Effector memory CD4-positive, alpha-beta T cell (primary cell): ENCODE results near the gene BIN1.

Source experiments
- DNase-seq, 3 donors: peaks; one replicate each; pipeline ENCODE4 v3.0.0-alpha.2; 2020
- H3K27ac ChIP-seq: 2 replicates; pipeline ENCODE4 v1.7.0; 2013; ENCODE audit warnings: mild to moderate bottlenecking, low read length, moderate library complexity; ENCODE audit not compliant: insufficient read depth, poor library complexity, severe bottlenecking
- H3K27me3 ChIP-seq: replicated peaks from 2 replicates; pipeline ENCODE4 v1.7.0; 2013; ENCODE audit warnings: mild to moderate bottlenecking, low read length; ENCODE audit not compliant: insufficient read depth, control insufficient read depth, poor library complexity, severe bottlenecking
- H3K36me3 ChIP-seq: 2 replicates; pipeline ENCODE4 v1.7.0; 2013; ENCODE audit warnings: mild to moderate bottlenecking, low read length, moderate library complexity; ENCODE audit not compliant: control insufficient read depth, insufficient read depth
- H3K4me1 ChIP-seq: 2 replicates; pipeline ENCODE4 v1.7.0; 2013; ENCODE audit warnings: low read length, mild to moderate bottlenecking; ENCODE audit not compliant: control insufficient read depth, insufficient read depth, poor library complexity, severe bottlenecking
- H3K4me3 ChIP-seq: 2 replicates; pipeline ENCODE4 v1.7.0; 2013; ENCODE audit warnings: low read length, low read depth, mild to moderate bottlenecking; ENCODE audit not compliant: insufficient read depth, poor library complexity, severe bottlenecking
- H3K9me3 ChIP-seq: 2 replicates; pipeline ENCODE4 v1.7.0; 2013; ENCODE audit warnings: mild to moderate bottlenecking, low read length, moderate library complexity; ENCODE audit not compliant: control insufficient read depth

BIN1 gene

GRCh38 chr2:127048969-127049897 lies 57.7 kb downstream of the BIN1 start:
- Histone ChIP-seq H3K9me3 (no peaks in the 10 kb centered on the region), H3K4me1 (no peaks in the 10 kb centered on the region), H3K27ac (no peak overlapping the region), H3K4me3 (no peak overlapping the region), H3K36me3 (peaks cover 31% of the 10 kb centered on the region), H3K27me3 (no peaks in the 10 kb centered on the region)
- no peak for DNase-seq

GRCh38 chr2:127048618-127048935 lies 58.4 kb downstream of the BIN1 start:
- peaks cover 26% of the 10 kb centered on the region for H3K36me3 ChIP-seq
- H3K4me3 ChIP-seq = no peak overlapping the region
- no peaks in the 10 kb centered on the region for H3K4me1 ChIP-seq
- H3K9me3 ChIP-seq = no peaks in the 10 kb centered on the region
- H3K27me3 ChIP-seq = no peaks in the 10 kb centered on the region
- DNase-seq = no peak
- H3K27ac ChIP-seq = no peak overlapping the region

GRCh38 chr2:127047716-127048617 lies 59.0 kb downstream of the BIN1 start:
- DNase-seq = no peak
- no peaks in the 10 kb centered on the region for H3K27me3 ChIP-seq

GRCh38 chr2:127047054-127047453 lies 59.9 kb downstream of the BIN1 start:
- H3K4me1 ChIP-seq = no peaks in the 10 kb centered on the region
- no peaks in the 10 kb centered on the region for H3K9me3 ChIP-seq
- H3K36me3 ChIP-seq = peaks cover 25% of the 10 kb centered on the region
- DNase-seq = no peak
- H3K4me3 ChIP-seq = no peak overlapping the region
- H3K27ac ChIP-seq = no peak overlapping the region
- H3K27me3 ChIP-seq = no peaks in the 10 kb centered on the region

More at GRCh38 chr2:127047716-127048617, 59.0 kb downstream of the BIN1 start:
- Histone ChIP-seq H3K9me3 (no peaks in the 10 kb centered on the region), H3K36me3 (peaks cover 25% of the 10 kb centered on the region), H3K4me1 (no peaks in the 10 kb centered on the region), H3K27ac (no peak overlapping the region), H3K4me3 (no peak overlapping the region)

- peaks cover 25% of the 10 kb centered on the region for H3K36me3 ChIP-seq
- no peak overlapping the region for H3K27ac ChIP-seq
- no peaks in the 10 kb centered on the region for H3K9me3 ChIP-seq
- DNase-seq = no peak
- H3K4me3 ChIP-seq = no peak overlapping the region
- no peaks in the 10 kb centered on the region for H3K27me3 ChIP-seq
- no peaks in the 10 kb centered on the region for H3K4me1 ChIP-seq
Measured at GRCh38 chr2:127046579-127046978, 60.4 kb downstream of the BIN1 start.

- no peak overlapping the region for H3K27ac ChIP-seq
- no peak for DNase-seq
Measured at GRCh38 chr2:127045792-127046501, 61.0 kb downstream of the BIN1 start.

GRCh38 chr2:127044977-127045661 lies 61.8 kb downstream of the BIN1 start:
- Histone ChIP-seq H3K4me1 (no peaks in the 10 kb centered on the region), H3K36me3 (peaks cover 25% of the 10 kb centered on the region), H3K27me3 (no peaks in the 10 kb centered on the region), H3K4me3 (no peak overlapping the region), H3K27ac (no peak overlapping the region), H3K9me3 (no peaks in the 10 kb centered on the region)
- no peak for DNase-seq

More at GRCh38 chr2:127045792-127046501, 61.0 kb downstream of the BIN1 start:
- no peaks in the 10 kb centered on the region for H3K9me3 ChIP-seq
- H3K4me1 ChIP-seq = no peaks in the 10 kb centered on the region
- peaks cover 25% of the 10 kb centered on the region for H3K36me3 ChIP-seq
- no peaks in the 10 kb centered on the region for H3K27me3 ChIP-seq
- H3K4me3 ChIP-seq = no peak overlapping the region

- no peak for DNase-seq
- no peaks in the 10 kb centered on the region for H3K27me3 ChIP-seq
- no peaks in the 10 kb centered on the region for H3K4me1 ChIP-seq
- no peaks in the 10 kb centered on the region for H3K9me3 ChIP-seq
- peaks cover 16% of the 10 kb centered on the region for H3K36me3 ChIP-seq
- no peak overlapping the region for H3K4me3 ChIP-seq
- H3K27ac ChIP-seq = no peak overlapping the region
Measured at GRCh38 chr2:127044165-127044718, 62.7 kb downstream of the BIN1 start.
